WTC11 (cell line): ENCODE results near the gene HPCAL1. TPM values are rescaled to one million over a fixed set of nuclear protein-coding genes. Genes with fewer than 3 reads are reported as not detected.

Source experiments
- ATAC-seq: fragments of 200-7000 bp; cut with Tn5 transposase; 2 replicates; pipeline ENCODE4 v1.10.0; 2021; ENCODE audit warnings: mild to moderate bottlenecking, moderate library complexity
- CTCF ChIA-PET: fragments of 300-600 bp; sonication (Branson Sonifier 250); formaldehyde crosslinking; loops from one replicate; lab custom pipeline; 2021; ENCODE audit warnings: antibody characterized with exemption; lab: Charles Lee
- POLR2A ChIA-PET: fragments of 350-600 bp; sonication (Branson Sonifier 250); formaldehyde crosslinking; loops from one replicate; lab custom pipeline; 2021; ENCODE audit warnings: antibody characterized with exemption; lab: Charles Lee
- DNase-seq: peaks from one replicate; pipeline ENCODE4 v3.0.0; 2021; ENCODE audit warnings: low spot score
- H3K27ac Mint-ChIP-seq: 2 replicates; pipeline ENCODE4 v1.8.0; 2021; ENCODE audit warnings: mixed read lengths
- H3K27me3 Mint-ChIP-seq: 2 replicates; pipeline ENCODE4 v1.8.0; 2021; ENCODE audit warnings: low read depth, mild to moderate bottlenecking, moderate library complexity, mixed read lengths
- H3K36me3 Mint-ChIP-seq: 2 replicates; pipeline ENCODE4 v1.8.0; 2021; ENCODE audit warnings: mixed read lengths
- H3K4me1 Mint-ChIP-seq: 2 replicates; pipeline ENCODE4 v1.8.0; 2022; ENCODE audit warnings: mixed read lengths
- H3K4me3 Mint-ChIP-seq: 2 replicates; pipeline ENCODE4 v1.8.0; 2021; ENCODE audit warnings: mild to moderate bottlenecking, moderate library complexity, mixed read lengths
- H3K9me3 Mint-ChIP-seq: 2 replicates; pipeline ENCODE4 v1.8.0; 2021; ENCODE audit warnings: mixed read lengths
- FOXP1 ChIP-seq: sonication (generic); formaldehyde crosslinking; IDR thresholded peaks from 2 replicates; pipeline ENCODE4 v1.8.0; 2022; ENCODE audit warnings: missing genetic modification reagents, mild to moderate bottlenecking, moderate library complexity, borderline replicate concordance
- IRF2 ChIP-seq: sonication (generic); formaldehyde crosslinking; IDR thresholded peaks from 2 replicates; pipeline ENCODE4 v1.8.0; 2022; ENCODE audit warnings: low read depth, missing genetic modification reagents, borderline replicate concordance
- NFATC4 ChIP-seq: fragments of 250-450 bp; sonication (Bioruptor Pico); IDR thresholded peaks from 2 replicates; pipeline ENCODE4 v1.9.0; 2021; ENCODE audit warnings: mild to moderate bottlenecking
- NFE2L1 ChIP-seq: sonication (generic); formaldehyde crosslinking; IDR thresholded peaks from 2 replicates; pipeline ENCODE4 v1.8.1; 2023; ENCODE audit warnings: missing genetic modification reagents
- NR1H2 ChIP-seq: sonication (generic); formaldehyde crosslinking; IDR thresholded peaks from 2 replicates; pipeline ENCODE4 v1.9.0; 2021; ENCODE audit warnings: mild to moderate bottlenecking, moderate library complexity, missing genetic modification reagents
- NR3C1 ChIP-seq: sonication (generic); formaldehyde crosslinking; conservative IDR thresholded peaks from 2 replicates; pipeline ENCODE4 v1.8.1; 2023; ENCODE audit warnings: low read depth, mild to moderate bottlenecking, missing genetic modification reagents
- OVOL2 ChIP-seq: fragments of 250-450 bp; sonication (Bioruptor Pico); IDR thresholded peaks from 2 replicates; pipeline ENCODE4 v1.9.0; 2021; ENCODE audit warnings: mild to moderate bottlenecking, borderline replicate concordance
- SP1 ChIP-seq: sonication (generic); formaldehyde crosslinking; conservative IDR thresholded peaks from 2 replicates; pipeline ENCODE4 v1.8.1; 2022; ENCODE audit warnings: missing genetic modification reagents
- ZNF317 ChIP-seq: sonication (generic); formaldehyde crosslinking; IDR thresholded peaks from 2 replicates; pipeline ENCODE4 v1.8.1; 2023; ENCODE audit warnings: low read depth, mild to moderate bottlenecking, moderate library complexity, missing genetic modification reagents, borderline replicate concordance
- ZNF396 ChIP-seq: fragments of 250-450 bp; sonication (Bioruptor Pico); IDR thresholded peaks from 2 replicates; pipeline ENCODE4 v1.8.0; 2021; ENCODE audit warnings: mild to moderate bottlenecking, moderate library complexity, borderline replicate concordance
- ZNF416 ChIP-seq: fragments of 250-450 bp; sonication (Bioruptor Pico); IDR thresholded peaks from 2 replicates; pipeline ENCODE4 v1.9.0; 2021; ENCODE audit warnings: mild to moderate bottlenecking, inconsistent platforms
- total RNA-seq: library from RNA; stranded (reverse); gene quantifications from 3 replicates; pipeline ENCODE4 v1.2.3, GENCODE V29; 2021
- TF ChIP-seq, protein P1 (sequence below): fragments of 250-450 bp; sonication (Bioruptor Pico); conservative IDR thresholded peaks from 2 replicates; pipeline ENCODE4 v1.9.0; 2021; ENCODE audit warnings: mild to moderate bottlenecking
- TF ChIP-seq, protein P2 (sequence below): sonication (generic); formaldehyde crosslinking; IDR thresholded peaks from 2 replicates; pipeline ENCODE4 v1.8.1; 2023; ENCODE audit warnings: mild to moderate bottlenecking, missing genetic modification reagents, borderline replicate concordance
- TF ChIP-seq, protein P3 (sequence below): sonication (generic); formaldehyde crosslinking; IDR thresholded peaks from 2 replicates; pipeline ENCODE4 v1.8.1; 2022; ENCODE audit warnings: low read depth, missing genetic modification reagents, borderline replicate concordance
- TF ChIP-seq, protein P4 (sequence below): fragments of 250-450 bp; sonication (Bioruptor Pico); IDR thresholded peaks from 2 replicates; pipeline ENCODE4 v1.9.0; 2021; ENCODE audit warnings: mild to moderate bottlenecking, borderline replicate concordance
- TF ChIP-seq, protein P5 (sequence below): fragments of 200-600 bp; IDR thresholded peaks from 2 replicates; pipeline ENCODE4 v1.8.0; 2022; ENCODE audit warnings: antibody characterized with exemption
- TF ChIP-seq, protein P6 (sequence below): sonication (generic); formaldehyde crosslinking; IDR thresholded peaks from 2 replicates; pipeline ENCODE4 v1.8.1; 2023; ENCODE audit warnings: mild to moderate bottlenecking, missing genetic modification reagents, moderate library complexity

The HPCAL1 gene
- total RNA-seq, 1 experiment from 2014 or later = 11.8 TPM

DNA sequence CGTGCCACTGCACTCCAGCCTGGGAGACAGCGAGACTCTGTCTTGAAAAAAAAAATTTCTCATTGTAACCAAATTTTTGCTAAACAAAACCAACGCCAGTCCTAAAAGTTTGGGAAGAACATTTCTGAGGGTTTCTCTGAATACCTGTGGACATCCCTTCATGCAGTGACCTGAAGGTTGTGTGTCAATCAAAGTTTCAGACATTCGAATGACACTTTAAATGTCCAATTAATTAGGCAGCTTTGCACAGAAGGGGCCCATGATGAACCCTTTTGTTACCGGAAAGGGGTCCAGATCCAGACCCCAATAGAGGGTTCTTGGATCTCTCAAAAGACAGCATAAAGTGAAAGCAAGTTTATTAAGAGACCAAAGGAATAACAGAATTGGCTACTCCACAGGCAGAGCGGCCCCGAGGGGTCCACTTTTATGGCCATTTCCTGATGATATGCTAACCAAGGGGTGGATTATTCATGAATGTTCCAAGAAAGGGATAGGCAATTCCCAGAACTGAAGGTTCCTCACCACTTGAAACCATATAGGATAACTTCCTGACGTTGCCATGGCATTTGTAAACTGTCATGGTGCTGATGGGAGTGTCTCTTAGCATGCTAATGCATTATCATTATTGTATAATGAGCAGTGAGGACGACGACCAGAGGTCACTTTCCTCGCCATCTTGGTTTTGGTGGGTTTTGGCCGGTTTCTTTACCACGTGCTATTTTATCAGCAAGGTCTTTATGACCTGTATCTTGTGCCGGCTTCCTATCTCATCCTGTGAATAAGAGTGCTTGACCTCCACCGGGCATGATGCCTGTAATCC is 27.5 kb upstream of the HPCAL1 start (continued):
- no peak for TF ChIP-seq FOXP1
- TF ChIP-seq, protein P1, sequence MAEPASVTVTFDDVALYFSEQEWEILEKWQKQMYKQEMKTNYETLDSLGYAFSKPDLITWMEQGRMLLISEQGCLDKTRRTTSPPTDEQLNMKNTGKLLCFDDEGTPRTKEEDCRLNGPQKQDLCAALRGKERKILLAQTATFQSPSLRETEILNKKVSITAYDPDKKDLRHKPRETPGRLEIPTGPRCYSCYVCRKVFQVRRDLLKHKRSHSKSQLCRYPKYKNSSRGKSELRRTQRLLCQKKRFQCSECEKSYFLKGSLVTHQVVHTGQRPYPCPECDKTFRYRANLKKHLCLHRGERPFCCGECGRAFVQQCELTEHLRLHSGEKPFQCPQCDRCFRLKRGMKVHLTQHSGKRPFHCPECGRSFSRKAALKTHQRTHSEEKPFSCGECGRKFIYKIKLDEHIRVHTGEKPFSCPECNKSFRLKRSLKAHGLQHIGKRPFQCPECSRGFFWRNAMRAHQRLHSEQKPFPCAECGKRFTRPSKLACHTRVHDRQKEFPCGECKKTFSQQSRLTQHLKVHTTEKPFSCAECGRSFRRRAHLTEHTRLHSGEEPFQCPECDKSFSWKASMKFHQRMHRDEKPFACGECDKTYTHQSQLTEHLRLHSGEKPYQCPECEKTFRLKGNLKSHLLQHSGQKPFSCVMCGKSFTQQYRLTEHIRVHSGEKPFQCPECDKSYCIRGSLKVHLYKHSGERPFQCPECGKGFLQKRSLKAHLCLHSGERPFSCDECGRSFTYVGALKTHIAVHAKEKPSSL (CRISPR knock-in tag) = no peak
- TF ChIP-seq NFE2L1 (CRISPR knock-in tag) = no peak
- TF ChIP-seq ZNF396 (CRISPR knock-in tag) = no peak
- TF ChIP-seq, all 79 proteins: peak for 0

DNA sequence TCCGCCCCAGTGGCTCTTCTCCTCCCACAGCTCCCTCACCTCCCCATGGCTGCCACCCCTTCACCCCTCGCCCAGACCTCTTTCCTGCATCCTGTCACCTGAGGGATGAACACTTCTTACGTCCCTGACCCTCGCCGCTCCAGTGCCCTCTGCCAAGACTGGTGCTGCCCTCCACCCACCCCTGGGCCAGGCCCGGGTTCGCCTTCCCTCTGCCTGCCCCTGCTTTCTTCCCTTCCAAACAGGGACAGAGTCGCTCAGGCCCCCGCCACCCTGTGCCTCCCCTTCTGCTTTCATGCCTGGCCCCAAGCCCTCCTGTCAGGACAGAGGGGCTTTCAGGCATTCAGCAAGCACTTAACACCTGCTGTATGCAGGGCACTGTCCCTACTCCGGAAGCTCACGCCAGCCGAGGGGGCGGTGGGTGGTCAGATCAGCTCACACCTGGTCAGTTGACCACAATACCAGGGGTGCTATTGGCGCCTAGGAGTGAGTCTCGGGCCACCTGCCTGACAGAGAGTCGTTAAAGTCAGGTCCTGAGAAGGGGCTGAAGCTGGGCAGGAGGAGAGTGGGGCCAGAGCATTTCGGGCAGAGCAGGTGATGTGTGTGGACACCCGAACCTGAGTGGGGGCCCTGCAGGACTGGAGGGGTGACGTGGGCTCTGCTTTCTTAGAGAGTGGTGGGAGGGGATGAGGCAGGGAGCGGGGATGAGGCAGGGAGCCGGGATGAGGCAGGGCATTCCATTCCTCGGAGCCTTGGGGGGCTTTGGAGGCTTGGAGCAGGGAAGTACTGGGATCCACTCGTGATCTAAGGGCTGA is 26.0 kb upstream of the HPCAL1 start:
- Mint-ChIP-seq H3K4me1 (no peaks in the 10 kb centered on the region), H3K9me3 (no peaks in the 10 kb centered on the region; the same call in 1 of the 2 replicates), H3K4me3 (no peak overlapping the region), H3K27me3 (no peaks in the 10 kb centered on the region), H3K36me3 (no peaks in the 10 kb centered on the region), H3K27ac (no peak overlapping the region)
- TF ChIP-seq, protein P2, sequence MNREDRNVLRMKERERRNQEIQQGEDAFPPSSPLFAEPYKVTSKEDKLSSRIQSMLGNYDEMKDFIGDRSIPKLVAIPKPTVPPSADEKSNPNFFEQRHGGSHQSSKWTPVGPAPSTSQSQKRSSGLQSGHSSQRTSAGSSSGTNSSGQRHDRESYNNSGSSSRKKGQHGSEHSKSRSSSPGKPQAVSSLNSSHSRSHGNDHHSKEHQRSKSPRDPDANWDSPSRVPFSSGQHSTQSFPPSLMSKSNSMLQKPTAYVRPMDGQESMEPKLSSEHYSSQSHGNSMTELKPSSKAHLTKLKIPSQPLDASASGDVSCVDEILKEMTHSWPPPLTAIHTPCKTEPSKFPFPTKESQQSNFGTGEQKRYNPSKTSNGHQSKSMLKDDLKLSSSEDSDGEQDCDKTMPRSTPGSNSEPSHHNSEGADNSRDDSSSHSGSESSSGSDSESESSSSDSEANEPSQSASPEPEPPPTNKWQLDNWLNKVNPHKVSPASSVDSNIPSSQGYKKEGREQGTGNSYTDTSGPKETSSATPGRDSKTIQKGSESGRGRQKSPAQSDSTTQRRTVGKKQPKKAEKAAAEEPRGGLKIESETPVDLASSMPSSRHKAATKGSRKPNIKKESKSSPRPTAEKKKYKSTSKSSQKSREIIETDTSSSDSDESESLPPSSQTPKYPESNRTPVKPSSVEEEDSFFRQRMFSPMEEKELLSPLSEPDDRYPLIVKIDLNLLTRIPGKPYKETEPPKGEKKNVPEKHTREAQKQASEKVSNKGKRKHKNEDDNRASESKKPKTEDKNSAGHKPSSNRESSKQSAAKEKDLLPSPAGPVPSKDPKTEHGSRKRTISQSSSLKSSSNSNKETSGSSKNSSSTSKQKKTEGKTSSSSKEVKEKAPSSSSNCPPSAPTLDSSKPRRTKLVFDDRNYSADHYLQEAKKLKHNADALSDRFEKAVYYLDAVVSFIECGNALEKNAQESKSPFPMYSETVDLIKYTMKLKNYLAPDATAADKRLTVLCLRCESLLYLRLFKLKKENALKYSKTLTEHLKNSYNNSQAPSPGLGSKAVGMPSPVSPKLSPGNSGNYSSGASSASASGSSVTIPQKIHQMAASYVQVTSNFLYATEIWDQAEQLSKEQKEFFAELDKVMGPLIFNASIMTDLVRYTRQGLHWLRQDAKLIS (CRISPR knock-in tag) = no peak
- TF ChIP-seq ZNF317 (CRISPR knock-in tag) (no peak), IRF2 (CRISPR knock-in tag) (no peak), NR3C1 (no peak), SP1 (no peak), ZNF416 (no peak), NR1H2 (CRISPR knock-in tag) (no peak), ZNF396 (CRISPR knock-in tag) (no peak), OVOL2 (CRISPR knock-in tag) (no peak), NFATC4 (CRISPR knock-in tag) (no peak)
- TF ChIP-seq, protein P3, sequence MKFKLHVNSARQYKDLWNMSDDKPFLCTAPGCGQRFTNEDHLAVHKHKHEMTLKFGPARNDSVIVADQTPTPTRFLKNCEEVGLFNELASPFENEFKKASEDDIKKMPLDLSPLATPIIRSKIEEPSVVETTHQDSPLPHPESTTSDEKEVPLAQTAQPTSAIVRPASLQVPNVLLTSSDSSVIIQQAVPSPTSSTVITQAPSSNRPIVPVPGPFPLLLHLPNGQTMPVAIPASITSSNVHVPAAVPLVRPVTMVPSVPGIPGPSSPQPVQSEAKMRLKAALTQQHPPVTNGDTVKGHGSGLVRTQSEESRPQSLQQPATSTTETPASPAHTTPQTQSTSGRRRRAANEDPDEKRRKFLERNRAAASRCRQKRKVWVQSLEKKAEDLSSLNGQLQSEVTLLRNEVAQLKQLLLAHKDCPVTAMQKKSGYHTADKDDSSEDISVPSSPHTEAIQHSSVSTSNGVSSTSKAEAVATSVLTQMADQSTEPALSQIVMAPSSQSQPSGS (CRISPR knock-in tag) = no peak
- TF ChIP-seq, protein P4, sequence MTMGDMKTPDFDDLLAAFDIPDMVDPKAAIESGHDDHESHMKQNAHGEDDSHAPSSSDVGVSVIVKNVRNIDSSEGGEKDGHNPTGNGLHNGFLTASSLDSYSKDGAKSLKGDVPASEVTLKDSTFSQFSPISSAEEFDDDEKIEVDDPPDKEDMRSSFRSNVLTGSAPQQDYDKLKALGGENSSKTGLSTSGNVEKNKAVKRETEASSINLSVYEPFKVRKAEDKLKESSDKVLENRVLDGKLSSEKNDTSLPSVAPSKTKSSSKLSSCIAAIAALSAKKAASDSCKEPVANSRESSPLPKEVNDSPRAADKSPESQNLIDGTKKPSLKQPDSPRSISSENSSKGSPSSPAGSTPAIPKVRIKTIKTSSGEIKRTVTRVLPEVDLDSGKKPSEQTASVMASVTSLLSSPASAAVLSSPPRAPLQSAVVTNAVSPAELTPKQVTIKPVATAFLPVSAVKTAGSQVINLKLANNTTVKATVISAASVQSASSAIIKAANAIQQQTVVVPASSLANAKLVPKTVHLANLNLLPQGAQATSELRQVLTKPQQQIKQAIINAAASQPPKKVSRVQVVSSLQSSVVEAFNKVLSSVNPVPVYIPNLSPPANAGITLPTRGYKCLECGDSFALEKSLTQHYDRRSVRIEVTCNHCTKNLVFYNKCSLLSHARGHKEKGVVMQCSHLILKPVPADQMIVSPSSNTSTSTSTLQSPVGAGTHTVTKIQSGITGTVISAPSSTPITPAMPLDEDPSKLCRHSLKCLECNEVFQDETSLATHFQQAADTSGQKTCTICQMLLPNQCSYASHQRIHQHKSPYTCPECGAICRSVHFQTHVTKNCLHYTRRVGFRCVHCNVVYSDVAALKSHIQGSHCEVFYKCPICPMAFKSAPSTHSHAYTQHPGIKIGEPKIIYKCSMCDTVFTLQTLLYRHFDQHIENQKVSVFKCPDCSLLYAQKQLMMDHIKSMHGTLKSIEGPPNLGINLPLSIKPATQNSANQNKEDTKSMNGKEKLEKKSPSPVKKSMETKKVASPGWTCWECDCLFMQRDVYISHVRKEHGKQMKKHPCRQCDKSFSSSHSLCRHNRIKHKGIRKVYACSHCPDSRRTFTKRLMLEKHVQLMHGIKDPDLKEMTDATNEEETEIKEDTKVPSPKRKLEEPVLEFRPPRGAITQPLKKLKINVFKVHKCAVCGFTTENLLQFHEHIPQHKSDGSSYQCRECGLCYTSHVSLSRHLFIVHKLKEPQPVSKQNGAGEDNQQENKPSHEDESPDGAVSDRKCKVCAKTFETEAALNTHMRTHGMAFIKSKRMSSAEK = no peak
- TF ChIP-seq, protein P5, sequence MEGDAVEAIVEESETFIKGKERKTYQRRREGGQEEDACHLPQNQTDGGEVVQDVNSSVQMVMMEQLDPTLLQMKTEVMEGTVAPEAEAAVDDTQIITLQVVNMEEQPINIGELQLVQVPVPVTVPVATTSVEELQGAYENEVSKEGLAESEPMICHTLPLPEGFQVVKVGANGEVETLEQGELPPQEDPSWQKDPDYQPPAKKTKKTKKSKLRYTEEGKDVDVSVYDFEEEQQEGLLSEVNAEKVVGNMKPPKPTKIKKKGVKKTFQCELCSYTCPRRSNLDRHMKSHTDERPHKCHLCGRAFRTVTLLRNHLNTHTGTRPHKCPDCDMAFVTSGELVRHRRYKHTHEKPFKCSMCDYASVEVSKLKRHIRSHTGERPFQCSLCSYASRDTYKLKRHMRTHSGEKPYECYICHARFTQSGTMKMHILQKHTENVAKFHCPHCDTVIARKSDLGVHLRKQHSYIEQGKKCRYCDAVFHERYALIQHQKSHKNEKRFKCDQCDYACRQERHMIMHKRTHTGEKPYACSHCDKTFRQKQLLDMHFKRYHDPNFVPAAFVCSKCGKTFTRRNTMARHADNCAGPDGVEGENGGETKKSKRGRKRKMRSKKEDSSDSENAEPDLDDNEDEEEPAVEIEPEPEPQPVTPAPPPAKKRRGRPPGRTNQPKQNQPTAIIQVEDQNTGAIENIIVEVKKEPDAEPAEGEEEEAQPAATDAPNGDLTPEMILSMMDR = no peak
- TF ChIP-seq, protein P6, sequence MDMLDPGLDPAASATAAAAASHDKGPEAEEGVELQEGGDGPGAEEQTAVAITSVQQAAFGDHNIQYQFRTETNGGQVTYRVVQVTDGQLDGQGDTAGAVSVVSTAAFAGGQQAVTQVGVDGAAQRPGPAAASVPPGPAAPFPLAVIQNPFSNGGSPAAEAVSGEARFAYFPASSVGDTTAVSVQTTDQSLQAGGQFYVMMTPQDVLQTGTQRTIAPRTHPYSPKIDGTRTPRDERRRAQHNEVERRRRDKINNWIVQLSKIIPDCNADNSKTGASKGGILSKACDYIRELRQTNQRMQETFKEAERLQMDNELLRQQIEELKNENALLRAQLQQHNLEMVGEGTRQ (CRISPR knock-in tag) = no peak
- DNase-seq = no peak
- no peak for ATAC-seq
- ChIA-PET CTCF (interaction anchor here (1.3 kb wide), 1 partner anchor 9 kb away, joined by 3 read pairs; no protein-coding TSS in a partner anchor), POLR2A (no interaction called here)
